Gastroesophageal sphincter (tissue), 4 donors: ENCODE results near the gene NKX1-2. TPM values are rescaled to one million over a fixed set of nuclear protein-coding genes. Genes with fewer than 3 reads are reported as not detected.

Source experiments
- ATAC-seq: fragments of 150-250 bp; one replicate; pipeline ENCODE4 v1.9.1; 2016; ENCODE audit warnings: mild to moderate bottlenecking, moderate library complexity
- H3K27ac ChIP-seq, 4 donors: fragments of 200-600 bp; sonication (generic) in 3 of 4; 1 replicate in 3 of 4; 2 replicates in 1 of 4; pipeline ENCODE4 v1.5.1; 2016 to 2019
- H3K27me3 ChIP-seq: fragments of 200-600 bp; sonication (generic); one replicate; pipeline ENCODE4 v1.5.1; 2019
- H3K36me3 ChIP-seq, 2 donors: fragments of 200-600 bp; sonication (generic); one replicate each; pipeline ENCODE4 v1.5.1; 2019; ENCODE audit warnings: control low read depth in 1 of 2
- H3K4me1 ChIP-seq, 3 donors: fragments of 200-600 bp; sonication (generic); 1 replicate in 2 of 3; 2 replicates in 1 of 3; pipeline ENCODE4 v1.5.1; 2016 to 2019; ENCODE audit warnings: control low read depth in 2 of 3
- H3K4me3 ChIP-seq, 2 donors: fragments of 200-600 bp; sonication (generic); one replicate each; pipeline ENCODE4 v1.5.1; 2019; ENCODE audit warnings: mild to moderate bottlenecking in 1 of 2, moderate library complexity in 1 of 2
- H3K9me3 ChIP-seq, 3 donors: fragments of 200-600 bp; sonication (generic); one replicate each; pipeline ENCODE4 v1.5.1; 2017 to 2019; ENCODE audit warnings: control low read depth in 2 of 3
- EP300 ChIP-seq: sonication (generic); formaldehyde crosslinking; IDR thresholded peaks from one replicate; pipeline ENCODE4 v1.6.1; 2017; ENCODE audit warnings: antibody characterized with exemption, mild to moderate bottlenecking
- POLR2A ChIP-seq, 2 donors: fragments of 450-650 bp; IDR thresholded peaks; one replicate each; pipeline ENCODE4 v1.6.1; 2017; ENCODE audit warnings: antibody characterized with exemption in 2 of 2, mild to moderate bottlenecking in 2 of 2, moderate library complexity in 1 of 2
- POLR2AphosphoS5 ChIP-seq: sonication (generic); formaldehyde crosslinking; IDR thresholded peaks from one replicate; pipeline ENCODE4 v1.6.1; 2017; ENCODE audit warnings: antibody characterized with exemption
- WGBS, 2 donors: methylation state at CpG; one replicate each; pipeline ENCODE4 v1.1.5; 2018; ENCODE audit warnings: low coverage in 1 of 2; 5-methylcytosine and 5-hydroxymethylcytosine counted together
- total RNA-seq, 4 donors: library from RNA; depleted of rRNA; stranded (reverse); fragments of >200 nt; gene quantifications; one replicate each; pipeline ENCODE4 v1.1.0, GENCODE V29; 2016
- TF ChIP-seq, protein P1 (sequence below), 4 experiments: fragments of 200-600 bp in 2 of 4; fragments of 450-650 bp in 2 of 4; sonication (generic) in 1 of 4; IDR thresholded peaks; one replicate each; pipeline ENCODE4 v1.5.1; 2017 to 2019; ENCODE audit warnings: antibody characterized with exemption in 4 of 4, mild to moderate bottlenecking in 2 of 4, moderate library complexity in 2 of 4

The NKX1-2 gene
- total RNA-seq, 4 donors from 2014 or later = 0.12 TPM; not detected in 3

DNA sequence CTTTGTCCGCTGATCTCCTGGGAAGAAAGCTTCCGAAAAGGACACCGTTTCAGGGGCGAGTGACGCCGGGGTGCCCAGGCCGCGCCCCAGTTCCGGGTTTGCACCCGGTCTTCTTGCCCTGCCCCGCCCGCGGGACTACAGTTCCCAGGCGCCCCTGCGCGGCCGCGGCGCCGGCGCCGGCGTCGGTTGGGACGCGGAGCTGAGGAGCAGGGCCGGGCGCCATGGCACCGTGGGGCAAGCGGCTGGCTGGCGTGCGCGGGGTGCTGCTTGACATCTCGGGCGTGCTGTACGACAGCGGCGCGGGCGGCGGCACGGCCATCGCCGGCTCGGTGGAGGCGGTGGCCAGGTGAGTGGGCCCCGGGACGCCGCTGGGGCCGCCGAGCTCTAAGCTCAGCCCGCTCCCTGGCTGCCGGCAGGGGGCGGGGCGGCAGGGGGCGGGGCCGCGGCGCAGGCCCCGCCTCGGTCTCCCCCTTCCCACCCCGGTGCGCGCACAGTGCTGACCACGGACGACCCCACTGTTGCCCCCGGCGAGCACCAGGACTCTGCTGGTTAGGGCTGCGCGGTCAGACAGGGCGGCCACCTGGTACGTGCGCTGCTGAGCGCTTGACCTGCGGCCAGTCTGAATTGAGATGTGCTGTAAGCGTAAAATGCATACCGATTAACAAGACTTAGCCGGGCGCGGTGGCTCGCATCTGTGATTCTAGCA lies 12.0 kb upstream of the NKX1-2 start, which contains the start of gene LHPP:
TSS of gene LHPP (plus strand) at position 182 of the 706 bp plus-strand sequence. CDS start at position 222, 40 bp downstream.
- WGBS, 2 donors = 0 to 18% methylated on average over 1 to 5 of the region's 81 CpGs
- no peaks in the 10 kb centered on the region for H3K9me3 ChIP-seq
- H3K36me3 ChIP-seq = no peaks in the 10 kb centered on the region
- TF ChIP-seq EP300 = no peak
- TF ChIP-seq POLR2A (IDR thresholded peaks at IDR 0.05) = peak; percentile 37 to 48
- TF ChIP-seq, protein P1, sequence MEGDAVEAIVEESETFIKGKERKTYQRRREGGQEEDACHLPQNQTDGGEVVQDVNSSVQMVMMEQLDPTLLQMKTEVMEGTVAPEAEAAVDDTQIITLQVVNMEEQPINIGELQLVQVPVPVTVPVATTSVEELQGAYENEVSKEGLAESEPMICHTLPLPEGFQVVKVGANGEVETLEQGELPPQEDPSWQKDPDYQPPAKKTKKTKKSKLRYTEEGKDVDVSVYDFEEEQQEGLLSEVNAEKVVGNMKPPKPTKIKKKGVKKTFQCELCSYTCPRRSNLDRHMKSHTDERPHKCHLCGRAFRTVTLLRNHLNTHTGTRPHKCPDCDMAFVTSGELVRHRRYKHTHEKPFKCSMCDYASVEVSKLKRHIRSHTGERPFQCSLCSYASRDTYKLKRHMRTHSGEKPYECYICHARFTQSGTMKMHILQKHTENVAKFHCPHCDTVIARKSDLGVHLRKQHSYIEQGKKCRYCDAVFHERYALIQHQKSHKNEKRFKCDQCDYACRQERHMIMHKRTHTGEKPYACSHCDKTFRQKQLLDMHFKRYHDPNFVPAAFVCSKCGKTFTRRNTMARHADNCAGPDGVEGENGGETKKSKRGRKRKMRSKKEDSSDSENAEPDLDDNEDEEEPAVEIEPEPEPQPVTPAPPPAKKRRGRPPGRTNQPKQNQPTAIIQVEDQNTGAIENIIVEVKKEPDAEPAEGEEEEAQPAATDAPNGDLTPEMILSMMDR (IDR thresholded peaks at IDR 0.05) = peak in 3 of 4 experiments; percentile 49 to 82 (median 53)
- ATAC-seq = peak; percentile 97
- H3K4me1 ChIP-seq = peaks cover 0 to 8% (median 0%) of the 10 kb centered on the region in 3 donors
- peak within 1 kb of the TSS; percentile 39 to 93 (median 90) for H3K27ac ChIP-seq
- H3K4me3 ChIP-seq = peak within 1 kb of the TSS; percentile 55 to 95
- peaks cover 5% of the 10 kb centered on the region for H3K27me3 ChIP-seq

DNA sequence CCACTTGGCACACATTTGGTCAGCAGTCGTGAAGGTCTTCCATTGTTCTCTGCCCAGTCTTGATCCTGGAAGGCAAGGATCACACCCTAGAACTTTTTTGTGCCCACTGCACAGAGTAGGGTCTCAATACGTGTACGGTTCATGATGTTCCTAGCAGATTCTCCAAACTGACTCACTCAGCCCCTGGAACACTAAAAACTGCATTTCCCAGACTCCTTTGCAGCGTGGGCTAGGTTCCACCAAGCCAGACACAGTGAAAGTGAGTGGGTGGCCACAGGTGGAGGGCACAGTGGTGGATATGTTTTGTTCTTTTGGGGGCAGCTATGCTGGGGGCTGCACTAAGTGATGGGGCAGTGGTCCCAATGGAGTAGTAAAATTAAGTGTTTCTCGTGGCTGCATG lies 10.3 kb upstream of the NKX1-2 start:
- Histone ChIP-seq H3K4me3 (no peak overlapping the region), H3K9me3 (no peaks in the 10 kb centered on the region), H3K36me3 (no peaks in the 10 kb centered on the region), H3K27ac (no peak overlapping the region), H3K4me1 (peaks cover 0 to 8% (median 0%) of the 10 kb centered on the region in 3 donors), H3K27me3 (peaks cover 22% of the 10 kb centered on the region)
- 82 to 100% methylated on average over 1 to 3 of the region's 5 CpGs for WGBS, 2 donors
- TF ChIP-seq, protein P1 (IDR thresholded peaks at IDR 0.05) = no peak
- TF ChIP-seq POLR2AphosphoS5 (no peak), POLR2A (IDR thresholded peaks at IDR 0.05) (no peak), EP300 (no peak)
- ATAC-seq = no peak

DNA sequence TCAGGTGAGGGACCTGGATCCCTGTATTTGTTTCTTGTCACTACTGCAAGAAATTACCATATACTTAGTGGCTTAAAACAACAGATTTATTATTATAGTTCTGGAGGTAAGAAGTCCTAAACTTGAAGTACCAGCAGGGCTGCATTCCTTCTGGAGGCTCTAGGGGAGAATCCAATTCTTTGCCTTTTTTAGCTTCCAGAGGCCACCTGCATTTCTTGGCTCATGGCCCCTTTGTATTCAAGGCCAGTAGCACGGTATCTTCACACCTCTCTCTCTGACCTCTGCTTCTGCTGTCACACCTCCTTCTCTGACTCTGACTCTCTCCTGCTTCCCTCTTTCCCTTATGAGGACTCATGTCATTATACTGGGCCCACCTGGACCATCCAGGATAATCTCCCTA lies 9.6 kb upstream of the NKX1-2 start:
- Histone ChIP-seq H3K9me3 (no peaks in the 10 kb centered on the region), H3K36me3 (no peaks in the 10 kb centered on the region), H3K27me3 (peaks cover 29% of the 10 kb centered on the region), H3K4me1 (peaks cover 0 to 8% (median 0%) of the 10 kb centered on the region in 3 donors), H3K27ac (no peak overlapping the region), H3K4me3 (no peak overlapping the region)
- no peak for TF ChIP-seq EP300
- no peak for TF ChIP-seq POLR2AphosphoS5
- no peak for TF ChIP-seq POLR2A (IDR thresholded peaks at IDR 0.05)
- TF ChIP-seq, protein P1 (IDR thresholded peaks at IDR 0.05) = no peak
- ATAC-seq = no peak
- WGBS, 2 donors = 44 to 80% methylated on average over 1 of the region's 1 CpG

DNA sequence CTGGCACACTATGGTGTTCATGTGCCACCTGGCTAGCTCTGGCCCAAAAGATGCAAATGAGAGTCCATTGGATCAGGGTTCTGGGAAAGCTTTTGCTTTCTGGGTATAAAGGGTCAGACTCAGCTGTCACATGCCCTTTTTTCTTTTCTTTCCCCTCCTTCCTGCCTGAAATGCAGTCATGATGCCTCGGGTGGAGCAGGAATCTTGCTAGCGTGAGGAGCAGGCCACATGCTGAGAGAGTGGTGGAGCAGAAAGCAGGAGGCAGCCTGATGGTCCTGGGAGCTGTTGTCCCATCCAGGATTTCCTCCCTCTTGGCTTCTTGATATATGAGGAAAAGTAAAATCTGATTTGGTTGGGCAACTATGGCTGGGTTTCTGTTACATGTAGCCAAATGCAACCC lies 9.1 kb upstream of the NKX1-2 start:
- no peaks in the 10 kb centered on the region for H3K36me3 ChIP-seq
- WGBS, 2 donors = 75% methylated on average over 2 of the region's 2 CpGs; no CpG with 5 or more reads in 1 of the 2 donors
- H3K27me3 ChIP-seq = peaks cover 34% of the 10 kb centered on the region

More for the DNA sequence above, 9.1 kb upstream of the NKX1-2 start:
- no peak for ATAC-seq
- Histone ChIP-seq H3K9me3 (no peaks in the 10 kb centered on the region), H3K4me3 (no peak overlapping the region), H3K27ac (no peak overlapping the region), H3K4me1 (peaks cover 0 to 8% (median 0%) of the 10 kb centered on the region in 3 donors)
- TF ChIP-seq, protein P1 (IDR thresholded peaks at IDR 0.05) = no peak
- TF ChIP-seq POLR2A (IDR thresholded peaks at IDR 0.05) (no peak), EP300 (no peak), POLR2AphosphoS5 (no peak)
